ENCODE data around the gene CCDC74B.
A peak's percentile ranks its signal among the peaks of the same experiment; 100 is the strongest.
"Not testable (repeated sequence)": the region's sequence is repeated elsewhere in the genome, so short reads cannot be mapped to it uniquely, and the experiment has no call there.

The CCDC74B gene

GRCh38 chr2:130165293-130166016 is 20.5 kb upstream of the CCDC74B start:
- no peak for DNase-seq (ENCODE audit: low read depth)

- no peak for DNase-seq (ENCODE audit: low read depth)
Observed at GRCh38 chr2:130162968-130163367, 18.1 kb upstream of the CCDC74B start.

DNA sequence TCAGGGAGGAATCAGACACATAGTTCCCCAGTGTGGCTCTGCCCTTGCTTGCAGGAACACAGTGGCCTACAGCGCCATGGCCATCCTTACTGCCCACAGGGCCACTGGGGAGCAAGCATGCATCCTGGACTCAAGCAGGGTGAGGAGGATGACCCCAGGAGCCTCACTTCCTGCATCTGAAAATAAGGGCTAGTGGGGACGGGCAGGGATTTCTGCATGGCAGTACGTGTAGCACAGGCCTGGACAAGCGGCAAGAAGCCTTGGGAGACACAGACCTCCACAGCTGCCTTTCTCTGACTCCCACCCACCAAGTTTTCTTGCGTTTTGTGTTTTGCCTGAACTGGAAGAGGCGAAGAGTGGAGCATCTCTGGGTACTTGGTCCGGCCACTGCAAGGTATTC is 17.6 kb upstream of the CCDC74B start:
- not testable (repeated sequence) for DNase-seq (ENCODE audit: low read depth)

DNA sequence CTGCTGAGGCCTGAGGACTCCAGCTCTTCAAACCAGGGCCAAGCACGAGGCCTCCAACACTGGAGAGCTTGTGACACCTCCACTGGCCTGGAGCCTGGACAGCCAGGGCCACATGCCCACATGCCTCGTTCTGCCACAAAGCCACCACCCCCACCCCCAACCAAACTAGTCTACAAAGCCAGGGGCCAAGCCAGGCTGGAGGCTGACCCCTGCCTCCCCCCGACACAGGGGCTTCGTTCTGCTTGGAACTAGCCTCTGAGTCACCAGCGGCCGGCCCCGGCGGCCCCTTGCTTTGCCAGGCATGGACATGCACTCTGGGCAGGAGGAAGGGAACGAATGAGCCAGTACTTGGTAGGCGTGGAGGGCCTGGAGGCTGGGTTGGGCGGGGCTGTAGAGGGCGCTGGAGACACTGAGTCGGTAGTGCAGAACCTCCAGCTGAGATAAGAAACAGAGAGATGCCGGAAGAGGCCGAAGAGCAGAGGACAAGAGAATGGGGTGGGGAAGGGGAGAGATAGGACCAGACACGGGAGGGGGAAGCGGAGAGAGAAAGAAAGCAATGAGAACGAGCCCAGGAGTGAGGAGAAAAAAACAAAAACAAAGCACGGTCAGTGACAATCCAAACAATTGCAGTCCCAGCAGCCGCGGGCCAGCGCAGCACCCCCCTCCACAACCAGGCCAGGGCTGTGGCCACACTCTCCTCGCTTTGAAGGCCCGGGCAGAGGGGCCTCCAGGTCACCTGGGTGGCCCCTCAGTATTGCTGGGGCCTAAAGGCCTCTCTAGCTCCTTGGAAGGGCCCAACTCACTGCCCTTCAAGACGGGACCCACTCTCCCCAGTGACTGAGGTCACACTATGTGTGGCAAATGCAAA is 16.2 kb upstream of the CCDC74B start:
- DNase-seq (ENCODE audit: low read depth): not testable (repeated sequence)

DNA sequence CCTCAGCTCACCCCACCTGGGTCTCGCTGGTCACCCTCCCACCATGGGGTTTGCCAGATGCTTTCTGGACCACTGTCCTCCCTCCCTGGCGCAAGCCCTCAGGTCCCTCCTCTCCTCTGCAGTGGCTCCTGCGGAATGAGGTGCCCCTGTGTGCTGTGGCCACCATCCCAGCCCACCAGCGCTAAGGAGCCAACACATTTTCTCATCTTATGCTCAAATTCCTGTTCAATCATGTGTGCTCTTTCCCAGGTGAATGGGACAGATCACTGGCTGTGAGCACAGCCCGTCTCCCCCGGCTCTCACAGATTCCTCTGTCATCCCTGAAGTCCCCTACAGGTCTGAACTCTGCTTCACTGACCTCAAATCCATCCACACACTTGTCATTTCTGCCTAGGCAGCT is 15.2 kb upstream of the CCDC74B start:
- DNase-seq (ENCODE audit: low read depth): no peak

DNA sequence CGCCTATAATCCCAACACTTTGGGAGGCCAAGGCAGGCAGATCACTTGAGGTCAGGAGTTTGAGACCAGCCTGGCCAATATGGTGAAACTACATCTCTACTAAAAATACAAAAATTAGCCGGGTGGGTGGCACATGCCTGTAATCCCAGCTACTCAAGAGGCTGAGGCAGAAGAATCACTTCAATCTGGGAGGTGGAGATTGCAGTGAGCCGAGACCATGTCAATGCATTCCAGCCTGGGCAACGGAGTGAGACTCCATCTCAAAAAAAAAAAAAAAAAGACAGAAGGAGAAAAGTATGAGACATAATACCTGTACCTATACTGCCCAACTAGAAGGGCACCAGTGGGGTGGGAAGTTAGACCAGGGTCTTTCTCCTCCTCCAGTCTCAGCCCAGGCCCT is 14.5 kb upstream of the CCDC74B start:
- DNase-seq (ENCODE audit: low read depth): not testable (repeated sequence)

DNA sequence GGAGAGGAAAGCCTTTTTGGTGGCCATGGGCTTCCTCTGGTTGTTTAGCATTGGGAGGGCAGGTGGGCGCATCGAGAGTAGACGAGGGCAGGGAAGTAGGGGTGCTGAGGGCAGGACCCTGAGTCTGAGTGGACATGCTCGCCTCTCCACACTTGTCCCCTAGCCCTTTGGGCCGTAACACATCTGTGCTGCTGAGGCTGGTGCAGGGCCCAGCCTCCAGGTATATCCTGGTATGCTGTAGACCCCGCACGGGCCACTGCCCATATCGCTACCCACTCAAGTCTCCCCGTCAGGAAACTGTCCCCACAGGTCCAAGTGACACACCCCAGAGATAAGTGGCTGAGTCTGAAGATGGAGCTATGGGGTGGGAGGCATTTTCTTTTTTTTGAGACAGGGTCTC is 13.7 kb upstream of the CCDC74B start:
- no peak for DNase-seq (ENCODE audit: low read depth)

- peak; percentile 7 for DNase-seq (ENCODE audit: low read depth)
Observed at GRCh38 chr2:130157825-130158514, 13.1 kb upstream of the CCDC74B start.

DNA sequence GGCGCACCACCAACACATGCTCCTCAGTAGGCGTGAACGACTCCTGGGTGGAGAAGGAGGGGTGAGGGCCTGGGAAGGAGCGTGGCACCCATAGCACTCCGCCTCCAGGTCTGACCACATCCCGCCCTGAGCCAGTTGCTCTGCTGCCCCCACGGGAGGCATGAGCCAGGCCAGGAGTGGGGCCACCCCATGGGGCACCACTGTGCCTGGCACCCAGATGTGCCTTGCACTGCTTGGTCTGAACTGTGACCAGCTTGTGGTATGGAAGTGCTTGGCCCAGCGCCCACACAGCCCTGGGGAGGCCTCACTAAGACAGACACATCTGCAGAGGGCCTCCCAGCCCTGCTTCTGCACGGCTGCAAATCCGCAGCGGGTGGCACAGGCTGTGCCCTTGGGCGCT is 12.4 kb upstream of the CCDC74B start:
- not testable (repeated sequence) for DNase-seq (ENCODE audit: low read depth)

- no peak for DNase-seq (ENCODE audit: low read depth)
Observed at GRCh38 chr2:130156624-130157004, 11.7 kb upstream of the CCDC74B start.

DNA sequence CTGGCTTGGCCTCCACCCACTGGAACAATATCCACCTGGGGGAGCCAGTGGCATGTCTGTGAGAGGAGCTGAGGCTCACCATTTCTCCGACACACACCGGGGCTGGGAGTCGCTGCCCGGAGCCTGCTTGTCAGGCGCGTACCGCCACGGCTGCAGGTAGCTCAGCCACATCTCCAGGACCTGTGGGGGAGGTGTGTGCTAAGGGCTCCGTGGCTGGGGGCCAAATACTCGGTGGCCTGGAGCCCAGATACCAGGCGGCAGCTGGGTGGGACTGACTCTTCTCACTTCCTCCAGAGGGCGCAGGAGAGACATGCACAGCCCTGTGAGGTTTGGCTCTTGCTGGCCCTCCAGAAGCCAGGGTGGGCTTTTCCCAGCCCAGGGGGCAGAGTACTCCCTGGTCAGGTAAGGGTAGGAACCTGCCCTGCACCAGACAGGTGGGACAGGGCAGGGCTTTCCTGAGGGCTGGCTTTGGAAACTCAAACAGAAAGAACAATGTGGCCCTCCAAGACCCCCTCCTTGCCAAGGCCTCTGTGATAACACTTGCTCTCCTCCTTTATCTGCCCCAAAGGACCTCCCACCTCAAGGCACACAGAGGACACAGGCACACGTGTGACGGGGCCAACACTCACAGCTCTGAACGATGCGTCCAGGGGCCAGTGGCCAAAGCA is 11.2 kb upstream of the CCDC74B start:
- DNase-seq (ENCODE audit: low read depth): peak; percentile 60

DNA sequence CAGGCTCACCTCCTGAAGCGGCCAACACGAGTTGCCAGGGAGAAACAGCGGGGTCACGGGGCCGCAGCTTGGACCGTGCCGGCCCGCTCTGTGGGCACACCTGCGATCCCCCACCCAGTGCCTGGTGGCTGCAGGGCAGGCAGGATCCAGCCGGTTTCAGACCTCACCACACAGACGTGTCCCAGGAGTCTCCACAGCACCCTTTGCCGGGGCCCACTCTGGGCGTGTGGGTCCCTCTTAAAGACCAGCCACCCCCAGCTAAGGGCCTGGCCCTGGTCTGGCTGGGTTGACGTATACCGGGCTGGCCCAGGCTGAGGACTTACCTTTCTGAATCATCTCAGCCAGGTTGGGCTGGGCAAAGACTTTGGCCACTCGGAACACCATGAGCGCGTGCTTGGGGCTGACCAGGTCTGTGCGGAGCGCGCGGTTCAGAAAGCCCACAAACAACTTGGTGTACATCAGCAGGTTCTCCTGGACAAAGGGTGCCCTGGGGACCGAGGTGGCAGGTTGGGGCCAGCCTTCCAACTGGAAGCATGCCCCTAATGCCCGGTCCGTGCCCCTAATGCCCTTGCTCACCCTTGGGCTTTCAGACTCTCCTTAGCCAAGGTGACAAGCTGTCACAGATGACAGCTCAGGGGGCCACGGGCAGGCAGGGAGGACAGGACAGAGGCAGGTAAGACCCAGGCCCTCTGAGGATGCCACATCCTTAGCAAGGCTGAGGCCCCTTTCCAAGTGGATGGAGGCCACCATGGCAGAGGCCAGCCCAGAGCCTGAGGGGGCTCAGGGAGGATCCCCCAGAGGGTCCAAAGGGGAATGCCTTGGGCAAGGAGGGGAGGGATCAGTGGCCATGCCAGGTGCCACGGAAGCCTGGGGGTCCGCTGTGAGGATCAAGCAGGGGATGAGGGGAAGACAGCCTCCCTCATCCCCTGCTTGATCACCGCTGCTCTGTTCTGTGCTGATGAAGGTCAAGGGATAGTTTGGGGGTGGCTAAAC is 10.2 kb upstream of the CCDC74B start:
- DNase-seq (ENCODE audit: low read depth): no peak

GRCh38 chr2:130154423-130154770 is 9.5 kb upstream of the CCDC74B start:
- DNase-seq (ENCODE audit: low read depth): not testable (repeated sequence)

DNA sequence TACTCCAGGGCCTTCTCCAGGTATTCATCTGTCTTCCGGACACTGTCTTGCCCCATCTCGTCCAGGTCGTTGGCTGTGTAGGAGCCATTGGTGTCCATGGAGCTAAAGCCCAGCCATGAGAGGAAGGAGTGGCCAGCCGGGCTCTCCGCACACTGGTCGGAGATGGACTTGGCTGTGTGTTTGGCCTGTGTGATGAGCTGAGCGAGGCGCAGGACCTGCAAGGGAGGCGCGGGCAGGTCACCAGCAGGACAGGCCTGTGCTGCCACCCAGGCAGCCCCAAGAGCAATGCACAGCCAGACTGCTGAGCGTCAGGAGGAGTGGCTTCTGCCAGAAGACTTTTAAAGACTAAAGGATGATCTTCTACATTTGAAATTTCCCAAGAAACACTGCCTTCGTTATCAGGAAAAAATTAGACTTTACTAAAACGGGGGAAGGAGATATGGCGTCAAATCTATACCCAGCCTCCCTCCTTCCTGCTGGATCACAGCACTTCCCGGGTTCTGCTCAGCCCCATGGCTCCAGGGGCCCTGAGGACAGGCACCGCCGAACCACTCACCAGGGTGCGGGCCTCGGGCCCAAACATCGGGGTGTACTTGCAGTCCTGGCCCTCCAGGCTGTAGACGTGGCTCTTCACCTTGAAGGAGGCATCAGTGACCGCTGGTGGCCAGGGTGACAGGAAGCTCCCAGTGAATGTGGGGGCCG is 9.0 kb upstream of the CCDC74B start:
- DNase-seq (ENCODE audit: low read depth): not testable (repeated sequence)

DNA sequence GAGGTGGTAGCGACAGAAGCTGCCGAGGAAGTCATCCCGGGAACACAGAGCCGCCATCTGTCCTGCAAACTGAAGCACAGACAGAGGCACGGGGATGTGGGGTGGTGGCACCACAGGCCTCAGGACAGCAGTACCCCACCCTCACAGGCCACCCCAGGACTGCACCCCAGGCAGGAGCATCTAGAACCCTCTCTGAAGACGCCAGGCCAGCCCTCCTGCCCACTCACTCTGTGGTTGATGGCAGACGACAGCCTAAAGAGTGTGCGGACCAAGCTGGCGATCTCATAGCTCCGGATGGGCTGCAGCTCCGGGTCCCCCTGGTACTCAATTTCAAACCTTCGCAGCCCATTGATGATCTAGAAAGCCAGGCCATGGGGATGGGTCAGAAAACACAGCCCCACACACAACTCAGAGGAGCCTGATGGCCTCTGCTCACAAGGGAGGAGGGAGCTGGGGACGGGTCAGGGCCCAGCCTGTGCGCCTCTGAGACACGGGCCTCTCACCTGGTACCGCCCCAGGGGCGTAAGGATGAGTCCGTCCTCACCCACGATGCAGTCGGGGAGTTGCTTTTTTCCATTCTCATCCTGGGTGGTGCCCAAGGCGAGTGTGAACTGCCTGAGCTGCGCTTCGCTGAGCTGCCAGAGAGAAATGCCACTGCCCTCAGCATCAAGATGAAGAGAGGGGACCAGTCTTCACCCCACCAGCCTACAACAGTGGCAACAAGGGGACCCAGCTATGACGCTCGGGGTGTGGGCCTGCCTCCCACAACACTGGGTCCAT is 8.1 kb upstream of the CCDC74B start:
- no peak for DNase-seq (ENCODE audit: low read depth)

DNA sequence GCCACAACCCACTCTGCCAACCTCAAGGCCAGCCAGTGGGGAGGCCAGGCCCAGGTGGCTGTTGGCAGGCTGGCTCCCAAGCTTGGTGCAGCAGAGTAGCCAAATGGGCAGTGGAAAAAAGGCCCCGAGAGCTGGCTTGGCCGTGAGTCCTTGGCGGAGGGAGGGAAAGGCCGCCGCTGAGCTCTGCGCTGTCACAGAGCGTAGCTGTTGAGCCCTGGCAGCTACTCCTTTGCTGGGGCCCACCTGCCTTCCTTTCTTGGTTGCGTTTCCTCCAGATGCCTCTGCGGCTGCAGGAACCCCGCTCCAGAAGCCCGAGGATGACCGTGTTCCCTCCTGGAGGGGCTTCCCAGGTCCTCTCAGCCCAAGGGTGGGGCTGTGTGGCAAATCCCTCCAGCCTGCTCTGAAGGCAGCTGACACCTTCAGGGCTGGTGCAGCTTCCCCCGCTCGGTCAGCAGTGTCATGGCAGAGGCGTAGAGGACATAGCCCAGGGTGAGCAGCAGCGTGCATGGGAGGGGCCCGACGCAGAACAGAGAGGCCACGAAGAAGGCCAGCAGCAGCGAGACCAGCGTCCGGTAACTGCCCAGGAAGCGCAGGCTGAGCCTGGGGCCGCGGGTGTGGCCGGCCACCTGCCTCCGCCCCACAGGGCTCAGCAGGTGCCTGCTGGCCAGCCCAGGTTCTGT is 7.4 kb upstream of the CCDC74B start:
- DNase-seq (ENCODE audit: low read depth): not testable (repeated sequence)

- not testable (repeated sequence) for DNase-seq (ENCODE audit: low read depth)
Observed at GRCh38 chr2:130151145-130151512, 6.2 kb upstream of the CCDC74B start.

DNA sequence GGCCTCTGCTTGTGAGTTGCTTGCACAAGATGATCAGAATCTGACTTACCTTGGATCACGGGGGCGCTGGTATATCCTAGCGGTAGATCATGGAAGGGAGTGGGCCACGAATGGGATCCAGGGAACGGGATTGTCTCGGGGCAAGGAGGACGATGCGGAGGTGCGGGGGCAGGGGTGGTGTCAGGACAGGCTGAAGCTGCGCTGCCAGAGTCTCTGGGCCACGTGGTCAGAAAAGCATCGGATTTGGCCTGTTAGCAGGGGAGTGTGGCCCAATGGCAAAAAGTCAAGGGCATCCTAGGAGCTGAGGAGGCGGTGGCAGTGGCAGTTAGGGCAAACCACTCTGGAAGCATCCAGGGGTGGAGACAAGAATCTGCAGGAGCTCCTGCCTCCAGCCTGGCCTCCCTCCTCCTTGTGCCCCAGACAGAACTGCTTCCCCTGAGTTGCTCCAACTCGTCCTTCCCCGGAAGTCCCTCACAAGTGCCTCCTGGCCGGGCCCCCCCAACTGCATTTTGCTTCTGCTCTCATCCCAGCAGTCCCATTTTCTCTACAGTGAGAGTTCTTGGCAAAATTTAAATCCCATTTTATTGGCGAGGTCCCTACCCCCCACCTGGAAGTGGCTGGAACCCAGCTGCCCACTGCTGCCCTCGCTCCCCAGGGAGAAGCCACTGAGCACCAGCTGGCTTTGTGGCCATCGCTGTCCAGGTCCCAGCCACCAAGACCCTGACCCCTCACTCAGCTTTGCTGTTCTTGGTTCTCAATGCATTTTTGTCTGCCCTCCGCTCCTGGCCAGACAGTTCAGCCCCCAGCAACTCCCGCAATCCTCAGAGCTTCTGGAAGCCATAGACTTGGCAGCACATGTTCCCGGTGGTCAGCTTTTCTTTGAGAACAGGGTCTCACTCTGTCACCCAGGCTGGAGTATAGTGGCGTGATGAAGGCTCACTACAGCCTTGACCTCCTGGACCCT is 5.6 kb upstream of the CCDC74B start:
- DNase-seq (ENCODE audit: low read depth): no peak
